GM19468 (cell line): ENCODE data around the gene LGALS12.

Source experiments
- ATAC-seq: cut with Tn5 transposase; IDR thresholded peaks from one replicate; pipeline ENCODE4 v1.9.1; 2021; ENCODE audit warnings: mild to moderate bottlenecking, moderate library complexity, moderate number of reproducible peaks; ENCODE audit not compliant: unreplicated experiment; ENCODE audit errors: extremely low read depth

LGALS12 gene, protein sequence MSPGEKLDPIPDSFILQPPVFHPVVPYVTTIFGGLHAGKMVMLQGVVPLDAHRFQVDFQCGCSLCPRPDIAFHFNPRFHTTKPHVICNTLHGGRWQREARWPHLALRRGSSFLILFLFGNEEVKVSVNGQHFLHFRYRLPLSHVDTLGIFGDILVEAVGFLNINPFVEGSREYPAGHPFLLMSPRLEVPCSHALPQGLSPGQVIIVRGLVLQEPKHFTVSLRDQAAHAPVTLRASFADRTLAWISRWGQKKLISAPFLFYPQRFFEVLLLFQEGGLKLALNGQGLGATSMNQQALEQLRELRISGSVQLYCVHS

DNA sequence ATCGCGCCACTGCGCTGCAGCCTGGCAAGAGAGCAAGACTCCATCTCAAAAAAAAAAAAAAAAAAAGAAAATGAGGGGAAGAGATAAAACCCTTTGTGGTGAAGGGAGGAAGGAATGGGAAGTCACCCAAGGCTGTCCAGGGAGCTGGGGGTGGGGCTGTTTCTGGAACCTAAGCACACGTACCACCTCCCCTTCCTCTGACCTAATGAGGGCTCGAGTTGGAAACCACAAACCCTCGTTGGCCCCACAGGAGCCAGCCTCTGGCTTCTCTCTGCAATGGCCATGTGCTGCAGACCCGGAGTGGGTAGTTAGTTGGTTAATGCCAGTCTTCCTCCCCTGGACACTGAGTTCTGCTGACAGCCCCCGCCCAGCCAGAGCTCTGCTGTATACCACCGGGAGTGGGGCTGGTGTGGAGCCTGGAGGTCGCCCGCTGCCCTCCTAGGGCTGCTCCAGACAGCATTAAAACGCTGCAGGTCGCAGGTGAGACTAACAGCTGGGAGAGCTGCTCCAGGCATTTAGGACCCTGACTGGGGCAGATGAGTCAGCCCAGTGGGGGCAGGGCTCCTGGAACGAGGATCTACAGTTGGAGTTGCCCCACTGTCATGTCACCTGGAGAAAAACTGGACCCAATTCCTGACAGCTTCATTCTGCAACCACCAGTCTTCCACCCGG, at the start of gene LGALS12:
Gene LGALS12, plus strand, starts transcription at position 228 of the 672 bp plus-strand sequence. Its CDS starts 375 bp downstream, at position 603.
- ATAC-seq, result no peak

DNA sequence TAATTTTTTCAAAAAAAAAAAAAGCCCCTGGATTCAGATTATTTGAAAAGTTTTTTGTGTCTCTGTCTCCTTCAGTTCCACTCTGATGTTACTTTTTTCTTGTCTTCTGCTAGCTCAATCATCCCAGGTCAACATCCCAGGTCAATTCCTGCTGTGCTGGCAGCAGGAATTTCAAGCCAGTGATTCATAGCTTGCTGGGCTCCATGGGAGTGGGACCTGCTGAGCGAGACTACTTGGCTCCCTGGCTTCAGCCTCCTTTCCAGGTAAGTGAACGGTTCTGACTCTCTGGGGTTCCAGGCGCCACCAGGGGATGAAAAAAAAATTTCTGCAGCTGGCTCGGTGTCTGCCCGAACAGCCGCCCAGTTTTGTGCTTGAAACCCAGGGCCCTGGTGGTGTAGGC, 46.3 kb upstream of the LGALS12 start:
- ATAC-seq, result no peak

DNA sequence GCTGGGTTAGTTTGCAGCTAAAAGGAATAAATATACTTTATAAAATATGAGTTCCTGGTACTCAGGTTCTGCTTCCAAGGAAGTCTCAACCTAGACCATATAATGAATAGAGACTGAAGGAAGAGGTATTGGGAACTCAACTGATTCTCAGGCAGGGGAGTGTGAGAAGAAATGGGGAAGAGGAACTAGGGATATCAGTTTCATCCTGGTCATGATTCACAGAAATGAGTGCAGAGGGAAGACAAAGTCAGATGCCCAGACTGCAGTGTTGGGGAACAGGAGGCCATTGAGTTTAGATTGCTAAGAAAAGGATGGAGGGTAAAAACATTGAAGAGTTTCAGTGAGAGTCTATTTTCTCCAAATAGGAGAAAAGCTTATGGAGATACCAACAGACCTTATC, 43.7 kb upstream of the LGALS12 start:
- ATAC-seq, result no peak

DNA sequence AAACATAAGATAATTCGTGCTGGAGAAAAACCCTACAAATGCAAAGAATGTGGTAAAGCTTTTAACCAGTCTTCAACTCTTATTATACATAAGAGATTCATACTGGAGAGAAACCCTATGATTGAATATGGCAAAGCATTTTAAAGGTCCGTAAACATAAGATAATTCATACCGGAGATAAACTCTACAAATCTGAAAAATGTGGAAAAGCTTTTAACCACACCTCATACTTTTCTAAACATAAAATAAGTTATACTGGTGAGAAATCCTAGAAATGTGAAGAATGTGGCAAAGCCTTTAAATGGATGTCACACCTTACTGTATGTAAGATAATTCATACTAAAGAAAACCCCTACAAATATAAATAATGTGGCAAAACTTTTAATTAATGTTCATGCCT, 35.6 kb upstream of the LGALS12 start:
- ATAC-seq, result no peak

DNA sequence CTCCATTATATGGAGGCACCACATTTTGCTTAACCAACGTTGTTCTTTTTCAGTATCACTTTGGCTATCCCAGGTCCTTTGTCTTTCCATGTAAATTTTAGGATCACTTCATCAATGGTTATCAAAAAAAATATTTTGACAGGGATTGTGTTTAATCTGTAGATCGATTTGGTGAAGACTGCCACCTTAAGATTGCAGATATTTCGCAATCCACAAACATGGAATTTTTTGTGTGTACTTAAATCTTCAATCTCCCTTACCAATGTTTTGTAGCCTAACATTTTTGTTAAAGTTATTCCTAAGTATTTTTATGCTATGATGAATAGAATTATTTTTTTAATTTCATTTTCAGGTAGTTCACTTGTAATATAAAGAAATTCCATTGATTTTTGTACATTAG, 33.5 kb upstream of the LGALS12 start:
- ATAC-seq, result no peak

DNA sequence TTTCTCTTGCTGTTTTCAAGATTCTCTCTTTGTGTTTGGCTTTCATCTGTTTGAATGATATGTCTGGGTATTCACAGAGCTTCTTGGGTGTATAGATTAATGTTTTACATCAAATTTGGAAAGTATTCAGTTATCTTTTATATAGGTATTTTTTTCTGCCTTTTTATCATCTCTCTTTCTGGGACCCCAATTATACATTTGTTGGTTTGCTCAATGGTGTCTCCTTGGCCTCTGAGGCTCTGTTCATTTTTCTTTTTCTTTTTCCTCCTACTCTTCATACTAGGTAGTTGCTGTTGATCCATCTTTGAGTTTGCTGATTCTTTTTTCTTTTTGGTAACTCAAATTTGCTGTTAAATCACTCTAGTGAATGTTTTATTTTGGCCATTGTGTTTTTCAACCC, 29.3 kb upstream of the LGALS12 start:
- no peak for ATAC-seq

DNA sequence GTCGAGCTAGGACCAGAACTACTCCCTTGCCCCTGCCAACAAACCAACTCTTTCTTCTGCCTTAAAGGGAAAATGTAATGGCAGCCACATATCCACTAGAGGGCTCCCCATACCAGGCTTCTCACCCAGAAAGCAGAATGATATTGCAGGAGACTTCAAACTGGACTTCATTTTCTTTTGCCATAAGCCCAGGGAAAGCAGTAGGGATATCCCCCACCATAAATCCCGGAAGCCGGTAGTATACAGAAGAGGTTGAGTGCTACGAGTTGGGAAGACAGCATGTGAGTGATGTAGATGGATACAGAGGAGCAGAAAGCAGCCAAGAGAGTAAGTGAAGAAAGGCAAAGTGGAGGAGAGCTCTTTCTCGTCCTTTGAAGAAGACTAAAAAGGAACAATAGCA, 27.0 kb upstream of the LGALS12 start:
- no peak for ATAC-seq

DNA sequence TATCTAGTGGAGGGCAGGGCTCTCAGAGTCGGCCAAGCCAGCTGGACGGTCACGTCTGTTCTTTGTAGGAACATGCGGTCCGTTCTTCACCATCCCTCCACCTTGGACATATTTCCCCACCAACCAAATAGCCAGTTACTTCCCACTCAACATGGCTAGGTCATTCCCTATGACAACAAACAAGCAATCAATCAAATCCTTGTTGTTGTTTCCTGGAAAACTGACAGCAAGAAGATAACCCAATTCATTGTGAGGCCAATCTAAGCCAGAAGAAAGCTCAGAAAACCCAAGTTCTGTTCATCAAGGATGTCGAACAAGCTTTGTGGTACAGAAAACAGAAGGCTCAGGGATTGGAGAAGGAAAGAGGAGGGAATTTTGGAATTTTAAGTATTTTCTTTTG, 25.8 kb upstream of the LGALS12 start:
- no peak for ATAC-seq

DNA sequence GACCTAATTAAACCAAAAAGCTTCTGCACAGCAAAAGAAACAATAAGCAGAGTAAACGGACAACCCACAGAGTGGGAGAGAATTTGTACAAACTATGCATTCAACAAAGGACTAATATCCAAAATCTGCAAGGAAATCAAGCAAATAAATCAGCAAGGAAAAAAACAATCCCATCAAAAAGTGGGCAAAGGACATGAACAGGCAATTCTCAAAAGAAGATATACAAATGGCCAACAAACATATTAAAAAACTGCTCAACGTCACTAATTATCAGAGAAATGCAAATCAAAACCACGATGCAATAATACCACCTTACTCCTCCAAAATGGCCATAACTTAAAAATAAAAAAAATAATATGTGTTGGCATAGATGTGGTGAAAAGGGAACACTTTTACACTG, 20.1 kb upstream of the LGALS12 start:
- ATAC-seq, result no peak

DNA sequence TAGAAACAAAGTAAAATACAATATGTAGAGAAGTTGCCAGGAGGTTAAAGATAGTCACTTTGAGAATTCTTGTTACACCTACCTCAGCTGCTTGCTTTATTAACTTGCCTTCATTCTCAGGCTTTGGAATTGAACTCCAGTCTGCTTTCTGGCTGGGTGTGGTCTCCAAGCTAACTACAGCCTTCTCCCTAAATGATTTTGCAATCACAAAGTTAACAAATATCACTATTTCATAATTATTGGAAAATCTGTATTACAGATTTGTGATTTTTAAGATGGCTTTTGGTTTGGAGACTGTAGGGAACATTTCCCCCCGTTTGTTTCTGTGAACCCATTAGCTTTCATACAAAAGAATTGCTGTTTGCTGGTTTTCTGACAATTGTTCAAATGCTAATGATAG, 17.1 kb upstream of the LGALS12 start:
- ATAC-seq, result no peak

DNA sequence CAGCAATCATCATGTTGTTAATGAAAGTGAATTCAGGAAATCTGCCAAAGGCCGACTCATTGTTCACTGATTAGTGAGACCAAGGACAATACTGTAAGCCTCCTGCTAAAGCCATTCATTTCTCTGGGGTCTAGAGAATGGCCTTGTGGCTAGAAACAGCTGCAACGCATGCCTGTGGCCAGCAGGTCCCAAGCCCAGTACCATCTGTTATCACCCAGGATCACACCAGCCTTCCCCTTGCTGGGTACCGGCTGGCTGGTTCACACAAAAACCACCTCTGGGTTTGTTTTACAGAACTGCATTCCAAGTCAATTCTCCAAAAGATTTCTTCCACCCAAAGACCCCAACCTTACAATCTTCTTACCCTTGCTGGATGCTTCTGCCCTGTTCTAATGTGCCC, 16.0 kb upstream of the LGALS12 start:
- ATAC-seq, result no peak

DNA sequence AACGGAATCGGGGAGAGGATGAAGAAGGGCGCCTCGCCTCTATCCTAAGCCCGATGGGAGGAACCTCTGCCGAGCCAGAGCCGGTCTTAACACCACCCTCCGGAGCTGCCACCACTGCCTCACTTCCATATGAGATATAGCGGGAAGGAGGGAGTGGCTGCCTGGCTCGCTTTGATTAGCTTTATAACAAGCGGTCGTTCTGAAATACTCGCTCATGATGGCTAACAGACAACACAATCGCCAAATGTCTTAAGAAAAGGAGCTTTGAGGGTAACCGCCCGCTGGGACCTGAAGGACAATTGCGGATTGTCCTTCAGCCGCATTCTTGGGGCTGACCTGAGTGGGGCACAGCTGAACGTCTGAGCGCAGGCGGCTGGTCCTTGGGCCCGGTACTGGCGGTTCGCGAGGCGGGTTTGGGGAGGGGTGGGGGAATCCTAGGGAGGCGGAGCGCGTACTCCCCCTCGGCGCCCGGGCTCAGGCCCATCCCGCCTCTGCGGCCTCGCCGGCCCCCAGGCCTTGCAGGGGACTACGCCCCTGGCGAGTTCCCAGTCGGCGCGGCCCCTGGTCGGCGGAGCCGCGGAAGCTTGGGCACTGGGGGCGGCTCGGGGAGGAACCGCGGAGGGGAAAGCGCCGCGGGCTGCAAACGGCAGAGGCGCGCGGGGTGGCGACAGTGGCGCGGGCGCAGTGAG, 15.2 kb upstream of the LGALS12 start, which contains the start of gene PLAAT5:
Gene PLAAT5, minus strand, starts transcription at position 617 of the 689 bp plus-strand sequence. Its CDS starts 133 bp downstream, at position 484.
- no peak for ATAC-seq

DNA sequence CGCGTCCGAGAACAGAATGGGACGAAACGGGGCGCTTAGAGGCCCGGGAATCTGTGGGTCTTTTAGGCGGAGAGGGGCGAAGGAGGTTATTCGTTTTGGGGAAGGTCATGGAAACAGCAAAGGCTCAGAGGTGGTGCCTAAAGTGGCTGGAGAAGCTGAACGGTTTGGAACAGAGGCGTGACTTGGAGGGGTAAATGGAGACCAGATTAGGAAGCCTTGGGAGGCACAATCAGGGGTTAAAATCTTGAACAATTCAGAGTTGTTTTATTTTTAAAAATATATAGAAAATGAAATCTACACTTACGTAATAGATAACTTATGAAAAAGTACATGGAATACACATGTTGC, 14.7 kb upstream of the LGALS12 start:
- no peak for ATAC-seq

DNA sequence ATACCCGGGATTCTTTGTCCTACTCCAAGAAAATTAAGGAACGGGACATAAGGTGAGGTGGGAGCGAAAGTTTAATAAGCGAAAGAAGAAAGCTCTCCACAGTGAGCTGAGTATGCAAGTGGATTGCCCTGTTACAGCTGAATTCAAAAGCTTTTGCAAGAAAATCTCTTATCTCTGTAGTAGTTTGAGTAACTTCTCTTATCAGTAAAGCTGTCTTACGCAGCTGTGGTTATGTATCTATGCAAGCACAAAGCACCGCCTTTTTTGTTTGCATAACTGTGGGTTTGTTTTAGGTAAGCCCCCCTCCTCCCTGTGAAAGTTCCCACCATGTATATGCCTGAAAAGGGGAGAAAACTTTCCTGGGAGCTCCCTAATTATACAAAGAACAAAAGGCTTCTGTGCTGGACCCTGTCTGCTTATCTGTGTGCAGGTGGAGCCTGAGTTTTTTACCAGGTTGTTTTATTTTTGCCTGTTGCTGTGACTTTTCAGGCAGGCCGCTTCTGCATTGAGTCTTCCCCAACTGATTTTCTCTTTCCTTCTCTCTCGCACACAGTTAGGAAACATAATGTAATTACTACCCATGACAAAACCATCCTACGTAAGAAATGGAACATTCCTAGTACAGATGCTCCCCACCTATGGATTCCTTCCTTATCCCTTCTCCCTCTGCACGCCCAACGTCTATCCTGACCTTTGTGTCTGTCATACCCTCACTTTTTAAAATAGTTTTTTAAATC, 14.1 kb upstream of the LGALS12 start:
- no peak for ATAC-seq

DNA sequence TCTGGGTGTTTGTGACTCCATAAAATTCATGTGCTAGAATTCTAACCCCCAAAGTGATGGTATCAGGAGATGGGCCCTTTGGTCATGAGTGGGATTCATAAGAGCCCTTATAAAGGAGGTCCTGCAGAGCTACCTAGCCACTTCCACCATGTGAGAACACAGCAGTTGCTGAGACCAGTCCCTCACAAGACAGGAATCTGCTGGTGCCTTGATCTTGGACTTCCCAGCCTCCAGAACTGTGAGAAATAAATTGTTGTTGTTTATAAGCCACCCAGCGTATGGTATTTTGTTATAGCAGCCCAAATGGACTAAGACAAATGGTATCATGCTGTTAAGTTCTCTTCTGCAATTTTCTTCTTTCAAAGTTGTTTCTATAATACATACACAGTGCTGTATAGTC, 13.4 kb upstream of the LGALS12 start:
- ATAC-seq, result no peak

DNA sequence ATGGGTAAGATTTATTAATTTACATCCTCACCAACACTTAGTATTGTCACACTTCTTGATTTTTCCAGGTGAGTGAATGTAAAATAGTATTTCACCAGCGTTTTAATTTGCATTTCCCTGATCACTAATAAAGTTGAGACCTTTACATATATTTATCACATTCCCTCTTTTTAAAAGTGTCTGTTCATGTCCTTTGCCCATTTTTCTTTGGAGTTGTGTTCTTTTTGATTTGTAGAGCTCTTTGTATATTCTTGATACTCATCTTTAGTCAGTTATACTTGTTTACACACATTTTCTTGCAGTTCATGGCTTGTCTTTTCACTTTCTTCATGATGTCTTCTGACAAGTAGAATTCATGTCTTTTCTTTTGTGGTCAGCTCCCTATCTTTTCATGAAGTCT, 12.8 kb upstream of the LGALS12 start:
- no peak for ATAC-seq

DNA sequence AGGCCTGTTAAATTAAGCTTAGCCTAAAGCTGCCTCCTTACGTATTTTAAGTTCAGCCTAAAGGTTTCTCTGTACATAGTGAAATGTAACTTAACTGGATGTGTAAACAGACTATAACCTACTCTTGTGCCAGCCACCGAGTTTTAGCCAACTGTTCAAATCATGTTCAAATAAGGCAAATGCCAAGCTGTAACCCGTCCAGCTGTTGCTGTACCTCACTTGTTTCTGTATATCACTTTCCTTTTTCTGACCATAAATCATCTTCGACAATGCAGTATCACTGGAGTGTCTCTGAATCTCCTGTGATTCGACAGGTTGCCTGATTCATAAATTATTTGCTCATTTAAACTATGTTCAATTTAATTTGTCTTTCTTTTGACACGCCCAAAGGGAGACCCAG, 10.9 kb upstream of the LGALS12 start:
- ATAC-seq, result no peak

DNA sequence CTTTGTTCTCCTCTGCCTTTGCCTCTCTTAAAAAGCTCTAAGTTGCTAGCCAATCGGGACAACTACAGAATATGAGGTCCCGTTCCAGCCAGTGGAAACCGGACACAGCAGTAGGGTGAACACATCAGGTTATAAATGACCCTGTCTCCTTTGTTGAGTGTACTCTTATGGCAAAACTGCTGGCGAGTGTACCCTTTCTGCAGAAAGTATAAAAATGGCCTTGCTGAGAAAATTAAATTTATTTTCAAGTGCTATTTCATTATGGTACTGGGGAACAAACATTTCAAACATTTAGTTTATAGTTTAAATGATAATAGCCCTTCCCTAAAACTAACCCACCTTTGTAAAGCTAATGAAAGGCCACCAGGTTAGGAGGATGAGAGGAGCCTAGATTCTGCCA, 6.0 kb upstream of the LGALS12 start:
- no peak for ATAC-seq

DNA sequence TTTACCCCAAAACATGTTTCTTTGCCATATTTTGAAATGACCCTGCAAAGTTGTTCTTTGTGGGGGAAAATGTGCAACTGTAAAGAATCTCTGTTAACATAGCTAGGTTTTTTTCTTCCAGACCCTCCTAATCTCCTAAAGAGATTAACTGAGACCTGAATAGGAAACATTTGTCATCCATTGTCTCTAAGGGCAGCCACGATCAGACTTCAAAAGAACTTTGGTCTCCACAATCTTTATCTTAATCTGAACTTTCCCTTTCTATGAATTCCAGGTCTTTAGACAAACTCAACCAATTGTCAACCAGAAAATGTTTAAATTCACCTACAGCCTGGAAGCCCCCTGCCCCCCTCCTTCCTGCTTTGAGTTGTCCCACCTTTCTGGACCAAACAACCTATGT, 4.6 kb upstream of the LGALS12 start:
- ATAC-seq, result no peak

DNA sequence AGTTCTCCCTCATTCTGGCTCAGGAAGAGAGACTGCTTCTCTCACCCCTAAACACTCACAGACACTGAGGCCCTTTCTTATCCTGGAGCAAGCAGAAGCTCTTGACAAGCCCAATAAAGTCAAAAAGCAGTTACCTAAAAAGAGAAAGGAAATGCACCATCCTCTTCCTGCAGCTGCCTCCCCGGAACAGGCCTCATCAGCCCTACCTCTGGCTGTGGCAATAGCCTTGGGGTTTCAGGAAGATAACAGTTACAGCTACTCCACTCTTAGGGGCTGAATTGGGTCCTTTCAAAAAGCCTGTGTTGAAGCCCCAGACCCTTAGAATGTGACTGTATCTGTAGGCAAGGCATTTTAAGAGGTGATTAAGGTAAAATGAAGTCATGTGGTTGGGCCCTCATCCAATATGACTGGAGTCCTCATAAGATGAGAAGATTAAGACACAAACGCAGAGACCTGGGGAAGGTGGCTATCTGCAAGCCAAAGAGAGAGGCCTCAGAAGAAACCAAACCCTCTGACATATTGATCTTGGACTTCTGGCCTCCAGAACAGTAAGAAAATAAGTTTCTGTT, 3.5 kb upstream of the LGALS12 start:
- ATAC-seq, result no peak
